H1 (cell line): Measurements from ENCODE around the gene DGKH. TPM values are rescaled to one million over a fixed set of nuclear protein-coding genes. Genes with fewer than 3 reads are reported as not detected.

Experiments used
- TAF1 ChIP-seq: IDR thresholded peaks from 2 replicates; pipeline ENCODE4 v1.6.1; 2011; ENCODE audit warnings: mild to moderate bottlenecking, low read depth, low read length
- polyA plus RNA-seq, 7 experiments: library from polyadenylated mRNA; depleted of rRNA in 3 of 7; stranded (reverse) in 5 of 7; unstranded in 2 of 7; fragments of >200 nt in 5 of 7; fragments of 200-250 nt in 2 of 7; gene quantifications; 1 replicate in 5 of 7; 2 replicates in 1 of 7; 4 replicates in 1 of 7; pipeline versions ENCODE4 v1.2.1 to v1.2.3, GENCODE V29; 2011 to 2013; ENCODE audit warnings: missing spikeins in 2 of 7, mixed read lengths in 2 of 7
- total RNA-seq: library from RNA; stranded (reverse); fragmentation: NEBNext Ultra II Directional; extraction: Animal tissue kit (Norgen Biotek cat#: 25700); gene quantifications from 2 replicates; pipeline ENCODE4 v1.2.1, GENCODE V29; 2021

The DGKH gene
- total and polyA plus RNA-seq, 2 of the 8 experiments (the other 6 are each of a cell fraction or from before 2014, with no cell fraction given): 2.1 to 7.9 TPM

- TF ChIP-seq TAF1: no peak
These were observed 12.4 kb upstream of the DGKH start (continued) for GRCh38 chr13:42035905-42036521.
